ENCODE measurements around the gene COX7A2L.

The COX7A2L gene

DNA sequence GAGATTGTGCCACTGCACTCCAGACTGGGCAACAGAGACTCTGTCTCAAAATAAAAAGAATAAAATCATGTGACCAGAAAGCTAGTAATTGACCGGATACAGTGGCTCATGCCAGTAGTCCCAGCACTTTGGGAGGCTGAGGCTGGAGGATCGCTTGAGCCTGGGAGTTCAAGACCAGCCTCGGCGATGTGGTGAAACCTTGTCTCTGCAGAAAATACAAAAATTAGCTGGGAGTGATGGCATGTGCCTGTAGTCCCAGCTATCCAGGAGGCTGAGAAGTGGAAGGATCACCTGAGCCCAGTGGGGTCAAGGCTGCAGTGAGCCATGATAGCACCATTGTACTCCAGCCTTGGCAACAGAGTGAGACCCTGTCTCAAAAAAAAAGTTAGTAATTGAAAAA, 36.8 kb downstream of the COX7A2L start:
- Histone ChIP-seq H3K36me3 (ENCODE audit: control insufficient read depth, insufficient read depth, low read length) (no peaks in the 10 kb centered on the region), H3K4me3 (ENCODE audit: low read length) (no peak overlapping the region), H3K27me3 (ENCODE audit: control insufficient read depth, insufficient read depth, low read length) (no peaks in the 10 kb centered on the region), H3K4me1 (ENCODE audit: control insufficient read depth, insufficient read depth, low read length) (peaks cover 4% of the 10 kb centered on the region), H3K9ac (ENCODE audit: low read length) (no peak overlapping the region), H3K9me3 (ENCODE audit: control insufficient read depth, low read length) (no peaks in the 10 kb centered on the region)

- H3K9me3 ChIP-seq (ENCODE audit: control insufficient read depth, low read length): no peaks in the 10 kb centered on the region
- no peaks in the 10 kb centered on the region for H3K36me3 ChIP-seq (ENCODE audit: control insufficient read depth, insufficient read depth, low read length)
- no peaks in the 10 kb centered on the region for H3K4me1 ChIP-seq (ENCODE audit: control insufficient read depth, insufficient read depth, low read length)
- H3K9ac ChIP-seq (ENCODE audit: low read length): no peak overlapping the region
- H3K27me3 ChIP-seq (ENCODE audit: control insufficient read depth, insufficient read depth, low read length): no peaks in the 10 kb centered on the region
- H3K4me3 ChIP-seq (ENCODE audit: low read length): no peak overlapping the region
Measured at GRCh38 chr2:42321452-42322064, 39.5 kb downstream of the COX7A2L start.

GRCh38 chr2:42319265-42319664, 41.8 kb downstream of the COX7A2L start:
- no peaks in the 10 kb centered on the region for H3K36me3 ChIP-seq (ENCODE audit: control insufficient read depth, insufficient read depth, low read length)
- H3K4me1 ChIP-seq (ENCODE audit: control insufficient read depth, insufficient read depth, low read length): no peaks in the 10 kb centered on the region
- no peaks in the 10 kb centered on the region for H3K9me3 ChIP-seq (ENCODE audit: control insufficient read depth, low read length)
- H3K4me3 ChIP-seq (ENCODE audit: low read length): no peak overlapping the region
- H3K27me3 ChIP-seq (ENCODE audit: control insufficient read depth, insufficient read depth, low read length): no peaks in the 10 kb centered on the region
- H3K9ac ChIP-seq (ENCODE audit: low read length): no peak overlapping the region

DNA sequence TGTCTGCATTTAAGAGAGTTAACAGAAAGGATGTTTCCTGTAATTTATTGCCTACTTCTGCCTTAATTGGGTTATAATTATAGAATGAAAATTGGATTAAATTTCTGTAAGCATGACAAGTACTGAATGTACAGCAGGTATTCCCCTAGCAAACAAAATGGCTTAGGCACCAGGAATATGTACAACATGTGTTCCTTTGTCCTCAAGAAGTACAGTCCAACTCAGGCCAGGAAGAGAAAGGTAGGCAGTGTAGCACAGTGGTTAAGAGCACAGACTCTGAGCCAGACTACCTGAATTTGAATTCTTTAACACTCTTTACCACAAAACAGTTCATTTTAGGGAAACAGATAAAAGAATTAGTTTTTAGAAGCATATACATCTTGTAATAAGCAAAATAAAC, 43.1 kb downstream of the COX7A2L start:
- H3K4me1 ChIP-seq (ENCODE audit: control insufficient read depth, insufficient read depth, low read length): no peaks in the 10 kb centered on the region
- H3K36me3 ChIP-seq (ENCODE audit: control insufficient read depth, insufficient read depth, low read length): no peaks in the 10 kb centered on the region
- H3K4me3 ChIP-seq (ENCODE audit: low read length): no peak overlapping the region
- no peaks in the 10 kb centered on the region for H3K9me3 ChIP-seq (ENCODE audit: control insufficient read depth, low read length)
- H3K9ac ChIP-seq (ENCODE audit: low read length): no peak overlapping the region
- H3K27me3 ChIP-seq (ENCODE audit: control insufficient read depth, insufficient read depth, low read length): no peaks in the 10 kb centered on the region

DNA sequence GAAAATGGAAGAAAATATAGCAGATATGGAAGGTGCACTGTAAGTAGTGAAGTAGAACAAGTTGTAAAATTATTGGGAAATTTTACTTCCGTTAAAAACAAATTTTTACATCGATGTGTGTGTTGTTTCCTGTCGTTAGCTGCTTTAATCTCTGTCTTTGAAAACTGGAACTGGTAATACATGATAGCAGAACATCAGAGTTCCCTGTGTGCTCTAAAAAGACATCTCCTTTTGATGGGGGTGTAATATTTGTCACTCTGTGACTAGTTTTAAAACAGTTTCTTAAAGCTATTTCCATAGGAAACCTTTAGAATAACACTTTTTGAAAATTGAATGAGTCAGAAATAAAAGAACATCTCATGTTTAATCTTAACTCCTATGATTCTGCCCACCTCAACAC, 43.5 kb downstream of the COX7A2L start:
- Histone ChIP-seq H3K4me3 (ENCODE audit: low read length) (no peak overlapping the region), H3K4me1 (ENCODE audit: control insufficient read depth, insufficient read depth, low read length) (no peaks in the 10 kb centered on the region), H3K36me3 (ENCODE audit: control insufficient read depth, insufficient read depth, low read length) (no peaks in the 10 kb centered on the region), H3K27me3 (ENCODE audit: control insufficient read depth, insufficient read depth, low read length) (no peaks in the 10 kb centered on the region), H3K9me3 (ENCODE audit: control insufficient read depth, low read length) (no peaks in the 10 kb centered on the region), H3K9ac (ENCODE audit: low read length) (no peak overlapping the region)

DNA sequence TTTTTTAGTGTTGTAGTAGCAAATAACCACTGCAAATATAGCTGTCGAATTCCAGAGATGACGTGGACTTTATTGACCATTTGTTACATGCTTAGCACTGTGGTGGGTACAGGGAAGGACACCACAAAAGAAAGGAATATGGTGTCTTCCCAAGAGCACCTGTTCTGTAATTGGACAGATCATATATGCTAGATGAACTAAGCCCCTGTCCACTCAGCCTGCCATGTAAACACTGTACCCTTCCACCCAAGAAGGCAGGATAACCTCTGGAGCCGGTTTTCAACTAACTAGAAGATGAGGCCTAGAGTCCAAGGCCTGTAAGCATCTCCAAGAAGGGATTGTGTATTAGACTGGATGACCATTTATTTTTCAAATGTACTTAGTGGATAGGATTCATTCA, 44.1 kb downstream of the COX7A2L start:
- H3K27me3 ChIP-seq (ENCODE audit: control insufficient read depth, insufficient read depth, low read length): no peaks in the 10 kb centered on the region
- no peaks in the 10 kb centered on the region for H3K9me3 ChIP-seq (ENCODE audit: control insufficient read depth, low read length)
- H3K9ac ChIP-seq (ENCODE audit: low read length): no peak overlapping the region
- no peak overlapping the region for H3K4me3 ChIP-seq (ENCODE audit: low read length)
- H3K4me1 ChIP-seq (ENCODE audit: control insufficient read depth, insufficient read depth, low read length): no peaks in the 10 kb centered on the region
- no peaks in the 10 kb centered on the region for H3K36me3 ChIP-seq (ENCODE audit: control insufficient read depth, insufficient read depth, low read length)

- H3K27me3 ChIP-seq (ENCODE audit: control insufficient read depth, insufficient read depth, low read length): no peaks in the 10 kb centered on the region
- H3K36me3 ChIP-seq (ENCODE audit: control insufficient read depth, insufficient read depth, low read length): no peaks in the 10 kb centered on the region
- no peaks in the 10 kb centered on the region for H3K4me1 ChIP-seq (ENCODE audit: control insufficient read depth, insufficient read depth, low read length)
- no peak overlapping the region for H3K4me3 ChIP-seq (ENCODE audit: low read length)
- H3K9ac ChIP-seq (ENCODE audit: low read length): no peak overlapping the region
- no peaks in the 10 kb centered on the region for H3K9me3 ChIP-seq (ENCODE audit: control insufficient read depth, low read length)
Measured at GRCh38 chr2:42315844-42316470, 45.1 kb downstream of the COX7A2L start.

DNA sequence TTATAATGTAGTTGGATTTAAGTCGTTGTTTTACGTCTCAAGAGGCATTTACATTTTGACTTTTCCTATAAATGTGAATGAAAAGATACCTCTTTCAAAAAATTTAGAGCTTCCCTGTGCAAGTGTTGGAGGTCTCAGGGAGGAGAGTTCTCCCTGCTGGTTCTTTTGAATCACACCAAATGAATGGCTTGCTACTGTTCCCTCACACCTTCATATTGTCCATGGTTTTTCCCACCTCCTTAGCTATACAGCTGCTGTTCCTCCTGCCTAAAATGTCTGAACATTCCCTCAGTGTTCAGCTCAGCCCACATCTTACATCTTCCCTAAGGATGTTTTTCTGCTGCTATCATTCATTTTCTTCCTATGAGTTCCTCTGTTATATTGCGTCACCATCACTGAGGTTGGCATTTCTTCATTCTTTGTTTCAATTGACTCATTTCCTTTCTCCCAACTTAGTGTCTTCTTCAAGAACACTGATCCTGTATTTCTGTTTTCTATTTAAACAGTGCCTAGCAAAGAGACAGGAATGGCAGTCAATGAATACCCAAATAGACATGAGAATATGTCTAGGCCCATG, 46.0 kb downstream of the COX7A2L start:
- Histone ChIP-seq H3K27me3 (ENCODE audit: control insufficient read depth, insufficient read depth, low read length) (no peaks in the 10 kb centered on the region), H3K4me1 (ENCODE audit: control insufficient read depth, insufficient read depth, low read length) (no peaks in the 10 kb centered on the region), H3K9me3 (ENCODE audit: control insufficient read depth, low read length) (no peaks in the 10 kb centered on the region), H3K4me3 (ENCODE audit: low read length) (no peak overlapping the region), H3K9ac (ENCODE audit: low read length) (no peak overlapping the region), H3K36me3 (ENCODE audit: control insufficient read depth, insufficient read depth, low read length) (no peaks in the 10 kb centered on the region)

GRCh38 chr2:42312106-42312505, 48.9 kb downstream of the COX7A2L start:
- no peak overlapping the region for H3K4me3 ChIP-seq (ENCODE audit: low read length)
- H3K36me3 ChIP-seq (ENCODE audit: control insufficient read depth, insufficient read depth, low read length): no peaks in the 10 kb centered on the region
- H3K9ac ChIP-seq (ENCODE audit: low read length): no peak overlapping the region
- H3K9me3 ChIP-seq (ENCODE audit: control insufficient read depth, low read length): no peaks in the 10 kb centered on the region
- H3K4me1 ChIP-seq (ENCODE audit: control insufficient read depth, insufficient read depth, low read length): no peaks in the 10 kb centered on the region
- no peaks in the 10 kb centered on the region for H3K27me3 ChIP-seq (ENCODE audit: control insufficient read depth, insufficient read depth, low read length)

GRCh38 chr2:42310007-42310515, 51.0 kb downstream of the COX7A2L start:
- H3K9ac ChIP-seq (ENCODE audit: low read length): no peak overlapping the region
- H3K9me3 ChIP-seq (ENCODE audit: control insufficient read depth, low read length): no peaks in the 10 kb centered on the region
- no peaks in the 10 kb centered on the region for H3K36me3 ChIP-seq (ENCODE audit: control insufficient read depth, insufficient read depth, low read length)

GRCh38 chr2:42309366-42309765, 51.7 kb downstream of the COX7A2L start:
- no peaks in the 10 kb centered on the region for H3K9me3 ChIP-seq (ENCODE audit: control insufficient read depth, low read length)
- no peak overlapping the region for H3K9ac ChIP-seq (ENCODE audit: low read length)
- no peak overlapping the region for H3K4me3 ChIP-seq (ENCODE audit: low read length)
- no peaks in the 10 kb centered on the region for H3K4me1 ChIP-seq (ENCODE audit: control insufficient read depth, insufficient read depth, low read length)
- no peaks in the 10 kb centered on the region for H3K27me3 ChIP-seq (ENCODE audit: control insufficient read depth, insufficient read depth, low read length)
- H3K36me3 ChIP-seq (ENCODE audit: control insufficient read depth, insufficient read depth, low read length): no peaks in the 10 kb centered on the region

More at GRCh38 chr2:42310007-42310515, 51.0 kb downstream of the COX7A2L start:
- Histone ChIP-seq H3K27me3 (ENCODE audit: control insufficient read depth, insufficient read depth, low read length) (no peaks in the 10 kb centered on the region), H3K4me3 (ENCODE audit: low read length) (no peak overlapping the region), H3K4me1 (ENCODE audit: control insufficient read depth, insufficient read depth, low read length) (no peaks in the 10 kb centered on the region)

DNA sequence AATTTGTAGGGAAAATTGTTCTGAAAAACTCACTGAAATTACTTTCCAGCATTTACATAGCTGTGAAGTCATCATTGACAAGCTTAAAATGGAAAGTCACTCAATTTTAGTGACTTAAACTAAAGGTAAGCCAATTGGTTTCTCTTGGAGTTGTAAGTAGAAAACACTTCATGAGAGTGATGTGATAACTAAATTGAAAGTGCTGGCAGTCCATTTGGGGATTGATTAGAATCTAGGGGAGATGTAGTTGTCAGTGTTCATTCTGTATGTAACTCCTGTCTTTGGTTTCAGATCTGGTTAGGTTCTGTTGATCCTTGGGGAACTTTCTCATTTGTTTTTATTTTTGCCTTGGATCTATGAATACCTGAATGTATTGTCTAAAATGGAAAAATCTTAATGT, 53.8 kb downstream of the COX7A2L start:
- Histone ChIP-seq H3K9me3 (ENCODE audit: control insufficient read depth, low read length) (no peaks in the 10 kb centered on the region), H3K9ac (ENCODE audit: low read length) (no peak overlapping the region), H3K4me1 (ENCODE audit: control insufficient read depth, insufficient read depth, low read length) (no peaks in the 10 kb centered on the region), H3K4me3 (ENCODE audit: low read length) (no peak overlapping the region), H3K27me3 (ENCODE audit: control insufficient read depth, insufficient read depth, low read length) (no peaks in the 10 kb centered on the region), H3K36me3 (ENCODE audit: control insufficient read depth, insufficient read depth, low read length) (no peaks in the 10 kb centered on the region)

All from mucosa of stomach (tissue), 1 donor.